Coronary artery (tissue), 2 donors: ENCODE measurements around the gene TMEM184C.
A peak's percentile ranks its signal among the peaks of the same experiment; 100 is the strongest.

ENCODE experiments used
- DNase-seq: peaks from one replicate; pipeline ENCODE4 v3.0.0-alpha.2; 2017; ENCODE audit warnings: low spot score
- H3K27ac ChIP-seq, 2 donors: fragments of 200-600 bp; sonication (generic); one replicate each; pipeline ENCODE4 v1.5.1; 2016 to 2019
- H3K4me3 ChIP-seq: fragments of 200-600 bp; sonication (generic); 2 replicates; pipeline ENCODE4 v1.5.1; 2016; ENCODE audit warnings: mild to moderate bottlenecking, moderate library complexity
- TF ChIP-seq, protein P1 (sequence below): fragments of 200-600 bp; sonication (generic); IDR thresholded peaks from one replicate; pipeline ENCODE4 v1.5.1; 2019; ENCODE audit warnings: antibody characterized with exemption

TMEM184C gene

DNA sequence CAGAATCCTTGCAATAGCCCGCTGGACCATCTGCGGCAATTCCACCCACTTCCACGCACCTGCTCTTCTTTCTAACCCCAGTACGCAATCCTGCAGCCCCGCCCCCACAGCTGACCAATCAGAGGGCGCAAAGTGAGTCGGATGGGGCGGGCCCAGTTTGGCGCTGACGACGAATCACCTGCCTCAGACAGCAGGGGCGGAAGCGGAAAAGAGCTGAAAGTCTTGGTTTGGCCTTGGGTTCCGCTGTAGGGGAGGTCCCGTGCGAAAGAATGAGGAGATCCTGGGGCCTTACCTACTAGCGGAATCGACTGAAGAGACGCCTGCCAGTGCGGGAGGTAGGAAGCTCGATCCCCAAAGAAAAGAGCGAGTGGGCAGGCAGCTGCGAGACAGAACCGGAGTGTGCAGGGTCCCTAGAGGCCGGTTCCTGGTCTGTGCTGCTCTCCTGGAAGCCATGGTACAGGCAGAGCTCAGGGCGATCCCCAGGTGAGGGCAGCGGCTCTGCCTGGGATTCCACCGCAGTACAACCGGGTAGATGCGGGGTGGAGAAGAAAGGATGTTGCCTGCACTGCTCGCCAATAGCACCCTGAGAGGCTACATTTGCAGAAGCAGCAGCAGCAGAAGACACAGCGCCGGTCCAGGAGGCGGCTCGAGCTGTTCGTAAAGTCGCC, at the start of gene TMEM184C:
Gene TMEM184C, plus strand, starts transcription at position 225 of the 668 bp plus-strand sequence. CDS start 560 bp downstream, outside the sequence.
- peak within 1 kb of the TSS; percentile 61 to 83 for H3K27ac ChIP-seq
- peak within 1 kb of the TSS; percentile 89 for H3K4me3 ChIP-seq
- peak; percentile 98 for DNase-seq
- TF ChIP-seq, protein P1, sequence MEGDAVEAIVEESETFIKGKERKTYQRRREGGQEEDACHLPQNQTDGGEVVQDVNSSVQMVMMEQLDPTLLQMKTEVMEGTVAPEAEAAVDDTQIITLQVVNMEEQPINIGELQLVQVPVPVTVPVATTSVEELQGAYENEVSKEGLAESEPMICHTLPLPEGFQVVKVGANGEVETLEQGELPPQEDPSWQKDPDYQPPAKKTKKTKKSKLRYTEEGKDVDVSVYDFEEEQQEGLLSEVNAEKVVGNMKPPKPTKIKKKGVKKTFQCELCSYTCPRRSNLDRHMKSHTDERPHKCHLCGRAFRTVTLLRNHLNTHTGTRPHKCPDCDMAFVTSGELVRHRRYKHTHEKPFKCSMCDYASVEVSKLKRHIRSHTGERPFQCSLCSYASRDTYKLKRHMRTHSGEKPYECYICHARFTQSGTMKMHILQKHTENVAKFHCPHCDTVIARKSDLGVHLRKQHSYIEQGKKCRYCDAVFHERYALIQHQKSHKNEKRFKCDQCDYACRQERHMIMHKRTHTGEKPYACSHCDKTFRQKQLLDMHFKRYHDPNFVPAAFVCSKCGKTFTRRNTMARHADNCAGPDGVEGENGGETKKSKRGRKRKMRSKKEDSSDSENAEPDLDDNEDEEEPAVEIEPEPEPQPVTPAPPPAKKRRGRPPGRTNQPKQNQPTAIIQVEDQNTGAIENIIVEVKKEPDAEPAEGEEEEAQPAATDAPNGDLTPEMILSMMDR, result no peak

DNA sequence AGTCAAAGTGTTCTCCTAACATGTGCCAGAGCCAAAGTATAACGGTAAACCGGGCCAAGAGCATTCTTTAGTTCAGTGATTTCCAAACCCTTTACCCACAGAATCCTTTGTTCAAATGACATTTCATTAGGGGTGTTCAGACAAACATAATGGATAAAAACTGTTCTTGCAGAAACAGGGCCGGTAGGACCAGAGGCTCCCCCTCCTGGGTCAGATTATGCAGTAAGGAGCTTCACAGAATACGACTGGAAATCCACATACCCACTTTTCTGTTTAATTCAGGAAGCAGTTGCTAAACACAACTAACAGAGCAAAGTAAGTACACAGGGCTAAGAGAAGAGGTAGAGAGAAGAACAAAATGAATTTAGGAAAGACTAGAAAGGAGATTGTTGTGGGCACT, 46.6 kb upstream of the TMEM184C start:
- H3K4me3 ChIP-seq, result no peak overlapping the region
- TF ChIP-seq, protein P1, result peak; percentile 13
- no peak for DNase-seq
- no peak overlapping the region for H3K27ac ChIP-seq

DNA sequence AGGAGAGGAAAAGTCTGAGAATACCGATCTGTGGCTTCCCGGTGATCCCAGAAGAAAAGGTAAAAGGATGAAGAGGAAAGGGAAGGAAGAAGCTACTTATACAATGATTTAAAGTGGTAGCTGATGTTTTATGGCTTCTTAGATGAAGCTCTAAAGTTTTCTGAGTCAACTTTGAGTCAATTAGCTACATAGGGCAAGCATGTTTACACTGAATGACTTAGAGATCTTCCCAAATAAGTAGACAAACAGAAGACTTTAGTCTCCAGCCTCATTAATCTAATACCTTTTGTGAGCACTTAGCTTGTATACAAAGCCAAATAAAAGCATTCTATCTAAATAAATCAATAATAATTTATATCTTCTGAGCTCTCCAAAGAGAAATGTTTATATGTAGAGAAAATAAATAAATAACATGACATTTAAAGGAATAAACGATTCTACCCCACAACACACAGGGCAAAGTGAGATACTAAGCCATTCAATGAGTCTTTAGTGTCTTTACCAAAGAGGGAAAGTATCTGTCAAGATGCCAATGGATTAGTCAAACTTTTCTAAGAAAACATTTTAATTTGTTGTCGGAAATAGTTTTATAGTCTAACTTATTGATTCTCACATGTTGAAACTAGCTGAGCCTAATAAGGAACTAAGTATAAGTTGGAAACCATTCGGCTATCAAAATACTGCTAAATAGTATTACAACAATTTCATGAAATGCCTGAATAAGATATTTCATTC, 46.0 kb upstream of the TMEM184C start:
- TF ChIP-seq, protein P1, result no peak
- H3K4me3 ChIP-seq, result no peak overlapping the region
- DNase-seq, result no peak
- no peak overlapping the region for H3K27ac ChIP-seq

DNA sequence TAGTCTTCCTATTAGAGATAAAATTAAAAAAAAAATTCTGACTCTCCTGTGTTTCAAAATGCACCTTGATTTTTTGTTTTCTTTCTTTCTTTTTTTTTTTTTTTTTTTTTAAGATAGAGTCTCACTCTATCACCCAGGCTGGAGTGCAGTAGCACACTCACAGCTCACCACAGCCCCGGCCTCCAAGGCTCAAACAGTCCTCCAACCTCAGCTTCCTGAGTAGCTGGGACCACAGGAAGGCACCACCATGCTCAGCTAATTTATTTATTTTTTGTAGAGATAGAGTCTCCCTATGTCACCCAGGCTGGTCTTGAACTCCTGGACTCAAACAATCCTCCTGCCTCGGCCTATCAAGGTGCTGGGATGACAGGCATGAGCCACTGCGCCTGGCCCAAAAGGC, 41.1 kb upstream of the TMEM184C start:
- Histone ChIP-seq H3K4me3 (no peak overlapping the region), H3K27ac (no peak overlapping the region)
- DNase-seq, result no peak
- TF ChIP-seq, protein P1, result no peak

DNA sequence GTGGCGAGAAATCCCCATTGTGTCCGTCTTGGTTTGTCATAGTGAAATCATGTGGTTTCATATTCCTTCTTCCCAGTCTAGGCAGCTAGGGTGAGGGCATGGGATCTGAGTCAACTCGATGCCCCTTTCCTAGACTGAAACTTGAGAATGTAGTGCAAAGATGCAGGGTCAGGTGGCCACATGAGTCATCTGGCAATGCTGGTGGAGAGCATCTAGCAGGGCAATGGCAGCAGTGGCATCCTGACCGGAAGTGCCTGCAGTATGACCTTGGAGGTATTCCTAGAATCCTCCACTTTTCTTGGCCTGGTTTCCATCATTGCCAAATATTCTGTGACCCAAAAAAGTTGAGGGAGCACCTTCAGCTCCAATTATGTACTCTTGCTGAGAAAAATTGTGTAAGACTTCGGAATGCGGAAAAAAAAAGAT, 39.1 kb upstream of the TMEM184C start:
- no peak overlapping the region for H3K27ac ChIP-seq
- H3K4me3 ChIP-seq, result no peak overlapping the region
- peak; percentile 80 for DNase-seq
- TF ChIP-seq, protein P1, result no peak

DNA sequence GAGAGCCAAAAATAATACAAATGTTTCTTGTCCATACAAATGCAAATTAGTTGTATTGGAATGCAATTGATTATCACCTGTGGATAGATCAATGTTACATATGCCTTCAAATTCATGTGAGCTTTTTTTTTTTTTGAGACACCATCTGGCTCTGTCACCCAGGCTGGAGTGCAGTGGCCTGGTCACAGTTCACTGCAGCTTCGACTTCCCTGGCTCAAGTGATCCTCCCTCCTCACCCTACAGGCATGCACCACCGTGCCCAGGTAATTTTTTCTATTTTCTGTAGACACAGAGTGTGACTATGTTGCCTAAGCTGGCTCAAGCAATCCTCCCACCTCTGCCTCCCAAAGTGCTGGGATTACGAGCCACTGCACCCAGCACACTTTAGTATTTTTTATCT, 38.6 kb upstream of the TMEM184C start:
- no peak overlapping the region for H3K4me3 ChIP-seq
- DNase-seq, result no peak
- TF ChIP-seq, protein P1, result no peak
- H3K27ac ChIP-seq, result no peak overlapping the region

DNA sequence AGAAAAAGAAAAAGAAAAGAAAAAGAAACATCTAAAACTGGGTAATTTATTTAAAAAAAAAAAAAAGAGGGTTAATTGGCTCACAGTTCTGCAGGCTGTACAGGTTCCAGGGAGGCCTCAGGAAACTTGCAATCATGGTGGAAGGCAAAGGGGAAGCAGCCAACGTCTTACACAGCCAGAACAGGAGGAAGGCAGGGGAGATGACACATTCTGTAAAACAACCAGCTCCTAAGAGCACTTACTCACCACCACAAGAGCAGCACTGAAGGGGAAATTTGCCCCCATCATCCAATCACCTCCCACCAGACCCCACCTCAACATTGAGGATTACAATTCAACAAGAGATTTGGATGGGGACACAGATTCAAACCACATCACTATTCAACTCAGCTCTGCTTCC, 36.8 kb upstream of the TMEM184C start:
- Histone ChIP-seq H3K27ac (no peak overlapping the region), H3K4me3 (no peak overlapping the region)
- DNase-seq, result no peak
- TF ChIP-seq, protein P1, result no peak
